Stimulated activated CD4-positive, alpha-beta T cell treated with anti-CD3 and anti-CD28 coated beads, Interleukin-4, amount 100 ng/mL, for 1 hour (primary cell): ENCODE measurements around the gene DGKB.
"Not testable (repeated sequence)": the region's sequence is repeated elsewhere in the genome, so short reads cannot be mapped to it uniquely, and the experiment has no call there.

Experiments used
- DNase-seq: peaks from one replicate; pipeline ENCODE4 v3.0.0-alpha.2; 2020

Gene DGKB

DNA sequence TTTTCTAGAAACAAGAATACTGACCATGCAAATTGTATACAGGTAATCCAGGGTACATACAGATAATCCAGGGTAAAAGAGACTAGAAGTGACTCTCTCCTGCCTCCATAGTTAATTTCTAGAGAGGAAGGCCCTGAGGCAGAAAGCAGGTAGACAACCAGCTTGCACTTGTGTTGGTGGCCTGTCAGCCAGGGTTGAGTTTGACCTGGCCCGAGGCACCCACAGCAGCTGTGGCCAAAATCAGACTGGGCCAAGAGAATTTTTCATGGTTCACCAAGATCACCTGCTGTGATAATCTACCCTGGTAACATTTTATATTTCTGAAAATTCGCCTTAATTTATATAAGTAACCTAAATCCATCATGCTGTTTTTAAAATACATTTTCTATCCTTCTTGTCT lies 526.6 kb downstream of the DGKB start:
- no peak for DNase-seq

DNA sequence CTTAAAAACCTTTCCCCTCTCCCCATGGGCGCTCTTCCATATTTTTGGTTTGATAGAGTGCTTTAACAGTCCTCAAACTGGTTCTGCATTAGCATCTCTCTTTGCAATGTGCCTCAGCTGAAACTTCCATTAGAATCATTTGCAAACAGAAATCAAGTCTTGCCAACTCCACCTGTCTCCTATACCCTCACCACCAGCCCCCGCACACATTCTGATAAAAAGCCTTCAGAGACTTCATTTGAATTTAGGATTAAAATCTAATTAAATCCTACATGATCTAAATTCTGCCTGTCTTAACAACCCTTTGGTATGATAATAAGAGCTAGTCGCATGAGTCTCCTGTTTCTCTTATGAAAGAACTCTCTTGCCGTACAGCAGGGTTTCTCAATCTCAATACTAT lies 528.2 kb downstream of the DGKB start:
- DNase-seq: no peak

DNA sequence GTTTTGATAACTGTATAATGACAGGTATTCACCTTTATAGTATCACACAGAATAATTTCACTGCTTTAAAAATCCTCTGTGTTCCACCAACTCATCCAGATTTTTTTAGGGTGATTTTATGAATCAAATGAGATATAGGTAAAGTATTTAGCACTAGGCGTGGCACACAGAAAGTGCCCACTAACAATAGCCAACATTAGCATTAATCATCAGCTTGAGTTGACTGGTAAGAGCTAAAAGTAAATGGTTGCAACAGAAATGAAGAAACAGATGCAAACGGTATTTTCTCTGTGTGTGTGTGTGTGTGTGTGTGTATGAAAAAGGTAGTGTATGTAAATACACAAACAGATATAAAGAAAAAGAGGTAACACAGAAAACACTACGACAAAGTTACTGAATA lies 534.3 kb downstream of the DGKB start:
- no peak for DNase-seq

DNA sequence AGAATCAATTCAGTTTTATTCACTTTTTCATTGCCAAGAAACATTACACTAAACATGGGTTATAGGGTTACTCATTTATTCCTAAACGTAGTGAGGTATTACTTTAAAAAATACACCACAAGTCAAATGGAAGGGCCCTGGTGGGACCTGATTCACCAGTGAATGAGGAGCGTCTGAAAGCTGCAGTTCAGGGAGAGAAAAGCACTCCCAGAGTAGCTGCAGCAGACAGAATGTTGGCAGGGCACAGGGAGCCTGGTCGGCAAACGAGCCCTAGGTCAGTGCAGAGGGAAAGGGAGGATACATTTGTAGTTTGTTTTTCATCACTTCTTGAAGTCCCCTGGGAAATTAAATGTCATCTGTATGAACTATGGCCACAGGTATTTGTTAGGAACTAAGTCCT lies 551.4 kb downstream of the DGKB start:
- DNase-seq: no peak

DNA sequence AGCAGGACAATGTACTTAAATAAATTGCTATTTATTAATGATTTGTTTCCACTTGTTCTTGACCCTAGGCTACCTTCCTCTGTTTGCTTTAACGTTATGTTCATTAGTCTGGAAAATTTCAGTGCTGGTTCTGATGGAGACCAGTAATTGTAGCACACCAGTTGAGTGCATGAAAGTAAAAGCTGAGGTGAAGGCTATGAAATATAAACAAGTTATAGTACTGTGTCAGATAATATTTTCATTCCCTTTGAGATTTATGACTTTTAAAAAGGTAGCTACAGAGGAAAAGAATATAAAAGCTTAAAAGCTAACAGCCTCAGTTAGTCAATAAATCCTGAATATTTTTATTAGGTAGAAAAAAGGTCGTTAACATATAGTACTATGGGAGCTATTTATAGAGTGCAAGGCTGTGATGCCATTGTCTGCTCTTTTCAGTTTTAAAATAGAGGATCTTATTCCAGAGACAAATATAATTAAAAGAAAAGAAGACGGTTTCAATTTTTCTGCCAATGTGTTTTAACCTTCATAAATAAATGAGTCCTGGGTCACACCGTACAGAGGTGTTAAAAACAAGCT lies 561.3 kb downstream of the DGKB start:
- DNase-seq: no peak

DNA sequence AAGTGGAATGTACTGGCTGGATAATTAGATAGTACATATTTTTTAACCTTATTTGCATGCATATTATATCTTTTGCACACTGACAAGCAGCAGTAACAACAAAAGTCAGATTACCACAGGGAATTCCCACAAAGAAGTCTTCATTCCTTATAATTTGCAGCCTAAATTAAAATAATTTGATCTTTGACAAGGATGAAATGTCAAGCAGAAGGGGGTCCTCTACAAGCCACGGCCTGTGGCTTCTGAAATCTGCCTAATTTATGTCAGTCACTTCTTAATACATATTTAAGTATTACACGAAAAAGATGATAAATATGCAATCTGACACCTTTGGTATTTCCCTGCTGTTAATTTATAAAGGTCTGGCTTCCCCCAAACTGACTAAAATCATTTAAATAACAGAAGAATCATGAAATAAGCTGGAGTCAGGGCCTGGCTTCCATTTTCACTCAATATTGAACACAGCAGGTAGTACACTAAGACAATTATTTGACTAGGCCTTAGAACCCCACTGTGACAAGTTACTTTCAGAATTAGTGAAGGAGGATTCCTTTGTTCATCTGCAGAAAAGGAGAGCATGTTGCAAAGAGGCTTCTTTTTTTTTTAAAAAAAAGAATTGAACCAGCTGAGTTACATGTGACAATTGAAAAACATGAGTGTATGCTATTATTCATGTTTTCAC lies 562.0 kb downstream of the DGKB start:
- no peak for DNase-seq

DNA sequence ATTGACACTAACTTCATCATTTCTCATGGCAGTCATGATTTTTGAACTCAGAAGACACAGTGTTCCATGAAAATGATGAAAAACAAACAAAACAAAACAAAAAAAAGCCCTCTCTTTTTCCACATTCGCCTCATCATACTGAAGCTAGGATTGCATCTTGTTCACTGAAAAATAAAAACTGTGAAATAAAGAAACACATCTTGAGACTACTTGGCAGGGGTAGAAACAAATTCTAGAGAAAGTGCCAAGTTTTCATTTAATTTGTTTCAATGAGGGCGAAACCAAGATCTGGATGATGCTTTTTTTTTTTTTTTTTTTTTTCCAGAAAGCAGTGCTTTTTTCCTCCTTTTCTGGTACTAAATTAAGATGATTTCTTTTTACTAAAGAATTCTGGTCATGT lies 562.7 kb downstream of the DGKB start:
- DNase-seq: no peak

DNA sequence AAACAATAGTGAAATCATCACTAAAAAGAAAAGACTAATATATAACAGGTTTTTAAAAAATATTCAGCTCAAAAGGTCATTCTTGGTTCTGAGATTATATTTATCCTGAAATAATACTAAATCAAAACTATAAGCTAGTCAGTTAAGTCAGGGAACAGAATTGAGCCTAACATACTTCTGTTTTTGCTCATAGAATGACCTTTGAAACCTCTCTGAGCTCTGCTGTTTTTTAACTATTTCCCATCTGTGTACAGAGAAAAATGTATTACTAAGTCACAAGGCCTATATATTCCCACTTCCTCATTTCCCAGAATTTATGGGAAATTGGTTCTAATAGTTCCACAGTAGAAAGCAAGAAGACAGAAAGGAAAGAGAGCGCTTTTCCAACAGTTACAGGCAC lies 566.3 kb downstream of the DGKB start:
- DNase-seq: no peak

DNA sequence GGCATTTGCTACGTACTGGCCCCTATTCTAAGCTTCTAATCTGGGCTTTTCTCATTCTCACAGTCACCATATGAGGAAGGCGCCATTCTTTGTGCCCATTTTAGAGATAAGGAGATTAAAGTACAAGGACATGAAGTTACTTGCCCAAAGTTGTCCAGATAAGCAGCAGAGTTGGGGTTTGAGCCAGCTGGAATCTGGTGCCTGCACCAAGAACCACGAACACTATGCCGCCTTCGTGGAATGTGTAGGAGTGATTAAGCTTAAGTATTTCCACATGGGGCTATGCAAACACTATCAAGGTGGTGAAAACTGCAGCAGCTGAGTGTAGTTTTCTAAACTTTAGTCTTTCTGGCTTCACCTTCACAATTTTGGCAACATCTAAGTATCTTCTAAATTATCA lies 570.4 kb downstream of the DGKB start:
- no peak for DNase-seq

DNA sequence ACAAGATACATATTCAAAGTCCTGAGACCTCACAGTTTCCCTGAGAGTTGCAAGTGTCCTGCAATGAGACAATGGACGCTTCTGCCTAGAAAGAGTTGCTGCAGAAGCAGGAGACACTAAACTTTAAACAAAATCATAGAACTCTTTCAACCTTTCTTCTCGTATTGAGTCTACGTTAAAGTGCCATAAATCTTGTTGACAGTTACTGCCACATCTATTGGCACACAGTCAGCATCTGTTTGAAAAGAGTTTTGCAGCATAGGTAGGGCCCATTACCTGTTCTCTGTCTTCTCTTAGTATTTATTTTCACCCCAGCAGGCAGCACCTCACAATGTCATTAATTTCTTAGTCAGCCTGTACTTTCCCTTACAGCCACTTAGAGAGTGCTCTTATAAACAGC lies 577.8 kb downstream of the DGKB start:
- no peak for DNase-seq

DNA sequence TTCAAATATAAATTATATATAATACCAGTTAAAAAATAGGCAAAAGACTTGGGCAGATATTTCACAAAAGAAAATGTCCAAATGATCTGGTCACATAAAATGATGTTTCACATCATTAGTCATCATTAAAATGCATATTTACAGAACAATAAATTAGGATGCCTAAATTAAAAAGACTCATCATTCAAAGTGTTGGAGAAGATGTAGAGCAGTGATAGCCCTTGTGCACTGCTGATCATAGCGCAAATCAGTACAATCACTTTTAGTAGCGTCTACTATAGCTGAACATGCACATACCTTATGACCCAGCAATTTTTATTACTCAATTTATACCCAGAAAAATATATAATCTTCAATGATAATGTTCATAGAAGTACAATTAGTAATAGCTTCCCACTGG lies 579.8 kb downstream of the DGKB start:
- no peak for DNase-seq

DNA sequence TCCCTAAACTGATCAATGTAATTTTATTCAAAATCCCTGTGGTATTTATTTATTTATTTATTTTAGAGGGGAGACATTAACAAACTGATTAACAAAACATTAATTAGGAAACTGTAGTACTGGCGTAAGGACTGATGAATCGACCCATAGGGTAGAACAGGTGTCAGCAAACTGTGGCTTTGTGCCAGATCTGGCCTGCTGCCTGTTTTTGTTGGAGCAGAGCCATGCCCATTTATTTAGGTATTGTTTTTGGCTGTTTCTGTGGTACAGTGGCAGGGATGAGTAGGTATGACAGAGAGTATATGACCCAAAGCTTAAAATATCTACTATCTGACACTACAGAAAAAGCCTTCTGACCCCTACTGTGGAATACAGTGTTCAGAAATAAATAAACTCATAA lies 580.6 kb downstream of the DGKB start:
- DNase-seq: no peak

DNA sequence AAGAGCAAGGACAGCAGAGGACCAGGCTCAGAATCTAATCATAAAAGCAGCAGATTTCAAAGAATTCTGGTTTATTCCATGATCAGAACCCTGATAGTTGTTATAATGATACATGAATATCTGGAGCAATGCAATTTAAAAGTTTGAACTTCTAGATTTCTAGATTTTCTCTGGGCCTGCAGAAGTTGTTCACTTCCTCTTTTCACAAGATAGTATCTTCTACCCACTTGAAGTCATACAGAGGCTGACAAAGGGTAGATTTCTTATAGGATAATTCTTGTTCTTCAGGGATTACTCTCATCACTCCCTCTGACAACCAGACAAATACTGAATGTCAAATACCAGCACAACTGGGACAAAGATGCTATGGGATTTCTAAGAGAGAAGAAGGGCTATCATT lies 593.1 kb downstream of the DGKB start:
- DNase-seq: no peak

DNA sequence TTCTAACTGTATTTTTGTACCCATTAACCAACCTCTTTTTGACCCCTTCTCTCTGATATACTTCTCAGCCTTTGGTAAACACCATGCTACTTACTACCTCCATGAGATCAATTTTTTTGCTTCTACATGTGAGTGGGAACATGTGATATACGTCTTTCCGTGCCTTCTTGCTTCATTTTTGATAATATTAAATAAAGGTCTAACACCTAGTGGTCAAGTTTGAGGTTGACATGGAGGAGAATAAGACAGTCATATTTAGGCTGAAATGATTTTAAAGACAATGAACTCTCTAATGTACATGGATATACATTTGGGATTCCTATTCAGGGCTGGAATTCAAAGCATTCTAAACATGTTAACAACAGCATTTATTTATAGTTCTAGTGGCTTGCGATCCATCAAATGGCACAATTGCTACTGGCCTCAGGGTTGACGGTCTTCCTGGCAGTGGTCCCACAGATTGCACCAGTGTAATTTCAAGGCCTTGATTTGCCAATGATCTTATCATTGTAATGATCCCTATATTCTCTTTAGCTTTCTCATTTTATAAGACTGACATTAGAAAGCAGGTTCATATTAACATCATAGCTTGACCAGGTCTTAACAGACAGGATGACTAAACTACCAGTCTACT lies 597.2 kb downstream of the DGKB start:
- no peak for DNase-seq

DNA sequence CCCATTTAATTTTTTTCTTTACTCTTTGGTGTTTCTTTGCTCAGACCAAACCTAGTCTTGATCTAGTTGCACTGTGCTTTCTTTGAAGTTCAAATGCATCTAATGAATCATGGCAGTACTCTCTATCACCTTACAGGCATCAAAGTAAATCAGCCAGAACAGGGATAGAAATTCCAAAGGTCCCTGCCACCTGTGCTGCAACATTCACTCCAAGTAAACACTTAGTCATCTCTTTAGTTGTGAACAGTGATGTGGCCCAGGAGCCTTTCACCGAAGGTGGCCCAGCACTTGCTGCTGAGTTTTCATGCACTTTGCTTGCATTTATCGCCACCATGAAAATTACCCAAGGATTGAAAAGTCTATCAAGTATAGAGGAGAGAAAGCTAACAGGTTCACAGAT lies 599.0 kb downstream of the DGKB start:
- DNase-seq: no peak

DNA sequence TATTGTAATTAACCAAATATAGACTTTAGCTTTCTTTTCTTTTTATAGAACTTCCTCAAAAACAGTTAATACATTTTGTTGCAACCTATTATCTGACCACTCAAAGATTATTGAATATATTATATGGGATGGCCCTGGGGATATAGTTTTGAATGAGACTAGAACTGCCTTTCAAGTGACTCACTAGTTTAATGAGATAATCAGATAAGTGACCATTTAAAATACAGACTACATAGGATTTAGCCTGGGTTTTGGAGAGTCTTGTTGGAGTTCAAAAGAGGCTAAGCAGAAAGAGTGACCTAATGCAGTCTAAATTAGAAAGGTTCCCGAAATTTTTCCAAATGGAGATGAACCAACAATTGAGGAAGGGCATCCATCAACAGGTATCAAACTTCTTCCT lies 607.9 kb downstream of the DGKB start:
- no peak for DNase-seq

DNA sequence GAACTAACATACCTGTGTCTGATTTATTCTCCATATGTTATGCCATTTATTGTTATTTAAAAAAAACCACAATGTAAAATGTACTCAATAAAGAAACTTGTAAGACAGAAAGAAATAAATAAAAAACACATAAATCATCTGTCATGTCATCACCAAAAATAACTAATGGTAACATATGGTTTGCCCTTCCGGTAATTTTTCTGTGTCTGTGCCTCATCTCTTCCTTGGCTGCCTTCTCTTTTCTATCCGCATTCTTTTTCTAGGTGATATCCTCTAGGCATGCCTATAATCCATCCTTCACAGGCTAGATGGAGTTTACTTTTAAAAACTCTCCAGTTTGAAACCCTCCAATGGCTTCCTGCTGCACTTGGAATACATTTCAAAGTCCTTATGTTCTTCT lies 609.1 kb downstream of the DGKB start:
- DNase-seq: no peak

DNA sequence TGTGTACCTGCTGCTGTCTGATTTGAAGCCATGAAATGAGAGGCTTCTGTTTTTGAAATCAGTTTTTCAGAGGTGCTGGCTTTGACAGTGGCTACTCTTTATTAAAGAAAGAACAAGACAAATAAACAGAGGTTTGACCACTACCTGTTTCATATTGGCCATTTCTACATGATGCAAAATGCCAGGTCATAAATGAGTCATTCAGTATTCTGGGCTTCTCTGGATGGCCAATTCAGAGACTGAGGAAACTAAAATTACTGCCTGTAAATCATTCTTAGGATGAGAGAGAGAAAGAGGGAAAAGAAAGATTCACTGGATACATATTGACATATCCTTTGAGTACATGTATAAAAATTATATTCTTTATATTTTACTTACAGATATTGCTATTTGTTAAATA lies 609.8 kb downstream of the DGKB start:
- DNase-seq: no peak

DNA sequence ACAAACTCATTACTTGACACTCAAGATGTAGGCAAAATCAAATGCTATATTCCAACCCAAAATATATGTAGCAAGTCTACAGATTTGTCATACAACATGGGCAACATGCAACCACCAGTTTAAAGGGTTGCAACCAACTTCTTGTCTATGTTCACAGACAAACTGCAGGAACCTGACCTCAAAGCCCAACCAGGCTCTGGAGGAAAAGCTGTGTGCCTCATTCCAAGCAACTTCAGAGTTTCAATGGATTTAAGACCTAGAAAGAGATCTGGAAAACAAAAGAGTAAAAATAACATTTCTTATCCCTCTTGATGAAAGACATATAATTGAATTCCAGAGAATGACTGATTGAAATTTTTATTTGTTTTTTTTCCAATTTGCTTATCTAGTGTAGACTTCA lies 612.6 kb downstream of the DGKB start:
- DNase-seq: no peak

DNA sequence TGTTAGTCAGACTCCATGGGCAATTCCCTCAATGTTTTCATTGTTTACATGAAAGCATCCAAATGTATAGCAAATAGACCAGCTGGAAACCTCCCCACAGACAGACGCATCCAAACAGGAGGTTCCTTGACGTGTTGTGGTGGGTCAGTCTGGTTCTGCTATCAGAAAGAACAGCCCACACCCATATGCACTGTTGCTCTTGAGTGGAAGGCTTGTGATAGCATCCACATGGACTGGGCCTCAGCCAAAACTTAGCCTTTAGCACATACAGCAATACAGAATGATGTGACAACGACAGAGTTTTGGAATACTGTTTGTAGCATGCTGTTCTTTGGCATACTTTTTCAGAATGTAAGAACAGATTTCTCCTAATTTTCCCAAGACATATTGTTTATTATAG lies 613.9 kb downstream of the DGKB start:
- no peak for DNase-seq

DNA sequence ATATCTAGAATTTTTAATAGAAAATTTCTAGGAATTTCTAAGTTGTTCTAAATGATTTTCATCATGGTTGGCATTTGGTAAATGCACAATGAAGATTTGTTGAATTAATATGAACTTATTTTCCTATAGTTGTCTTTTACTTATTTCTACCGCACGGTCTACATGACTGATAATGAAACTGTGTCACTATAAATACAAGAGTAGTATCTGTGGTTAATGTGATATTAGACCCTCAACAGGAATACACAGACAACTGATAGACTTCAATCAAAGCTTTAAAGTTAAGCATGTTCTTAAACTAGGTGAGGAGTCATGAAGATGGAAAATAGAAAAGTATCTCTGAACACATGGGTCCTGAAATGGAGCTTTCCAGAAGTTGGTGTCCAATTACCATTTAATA lies 615.2 kb downstream of the DGKB start:
- no peak for DNase-seq

DNA sequence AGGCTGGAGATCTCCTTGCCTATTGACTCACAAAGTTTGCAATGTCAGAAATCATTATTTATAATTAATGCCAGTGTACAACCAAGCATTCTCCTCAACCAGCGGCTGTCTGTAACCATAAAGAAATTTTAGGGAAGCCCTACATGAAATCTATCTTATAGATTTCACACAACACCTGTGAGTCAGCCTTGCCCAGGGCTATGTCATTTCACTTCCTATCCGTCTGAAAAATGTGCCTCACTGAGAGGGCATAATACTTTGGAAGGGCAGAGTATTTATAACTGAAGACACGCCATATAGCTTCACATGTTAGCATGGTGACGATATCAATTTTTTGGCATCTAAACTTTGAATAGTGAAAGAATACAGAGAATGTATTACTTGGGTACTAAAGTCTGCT lies 616.5 kb downstream of the DGKB start:
- no peak for DNase-seq

DNA sequence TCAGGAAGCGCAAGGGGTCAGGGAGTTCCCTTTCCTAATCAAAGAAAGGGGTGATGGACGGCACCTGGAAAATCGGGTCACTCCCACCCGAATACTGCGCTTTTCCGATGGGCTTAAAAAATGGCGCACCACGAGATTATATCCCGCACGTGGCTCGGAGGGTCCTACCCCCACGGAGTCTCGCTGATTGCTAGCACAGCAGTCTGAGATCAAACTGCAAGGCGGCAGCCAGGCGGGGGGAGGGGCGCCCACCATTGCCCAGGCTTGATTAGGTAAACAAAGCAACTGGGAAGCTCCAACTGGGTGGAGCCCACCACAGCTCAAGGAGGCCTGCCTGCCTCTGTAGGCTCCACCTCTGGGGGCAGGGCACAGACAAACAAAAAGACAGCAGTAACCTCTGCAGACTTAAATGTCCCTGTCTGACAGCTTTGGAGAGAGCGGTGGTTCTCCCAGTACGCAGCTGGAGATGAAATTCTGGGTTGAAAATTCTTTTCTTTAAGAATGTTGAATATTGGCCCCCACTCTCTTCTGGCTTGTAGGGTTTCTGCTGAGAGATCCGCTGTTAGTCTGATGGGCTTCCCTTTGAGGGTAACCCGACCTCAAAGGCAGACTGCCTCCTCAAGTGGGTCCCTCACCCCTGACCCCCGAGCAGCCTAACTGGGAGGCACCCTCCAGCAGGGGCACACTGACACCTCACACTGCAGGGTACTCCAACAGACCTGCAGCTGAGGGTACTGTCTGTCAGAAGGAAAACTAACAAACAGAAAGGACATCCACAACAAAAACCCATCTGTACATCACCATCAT lies 623.3 kb downstream of the DGKB start:
- not testable (repeated sequence) for DNase-seq

DNA sequence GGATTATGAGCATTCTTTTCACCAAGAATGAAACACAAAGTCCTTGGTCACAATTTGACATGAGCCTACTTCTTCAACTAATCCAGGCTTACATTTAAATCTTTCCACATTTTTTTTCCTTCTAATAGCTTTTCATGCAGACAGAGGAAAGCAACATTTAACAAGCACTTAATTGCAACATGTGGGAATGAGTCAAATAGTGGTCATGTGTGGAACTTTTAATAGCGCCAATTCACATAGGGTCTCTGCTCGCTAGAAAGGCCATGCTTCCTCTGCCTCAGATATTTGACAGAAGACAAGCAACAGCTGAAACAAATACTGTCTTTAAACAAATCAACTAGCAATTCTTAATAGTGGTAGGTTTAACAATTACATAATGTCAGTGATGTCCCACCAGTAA lies 627.2 kb downstream of the DGKB start:
- DNase-seq: no peak
